Limb (tissue), 2 donors: ENCODE results near the gene GRWD1.

Experiments used
- DNase-seq, 2 donors: peaks; one replicate each; pipeline ENCODE4 v3.0.0-alpha.2; 2016; ENCODE audit errors: extremely low spot score in 2 of 2

GRWD1 gene

DNA sequence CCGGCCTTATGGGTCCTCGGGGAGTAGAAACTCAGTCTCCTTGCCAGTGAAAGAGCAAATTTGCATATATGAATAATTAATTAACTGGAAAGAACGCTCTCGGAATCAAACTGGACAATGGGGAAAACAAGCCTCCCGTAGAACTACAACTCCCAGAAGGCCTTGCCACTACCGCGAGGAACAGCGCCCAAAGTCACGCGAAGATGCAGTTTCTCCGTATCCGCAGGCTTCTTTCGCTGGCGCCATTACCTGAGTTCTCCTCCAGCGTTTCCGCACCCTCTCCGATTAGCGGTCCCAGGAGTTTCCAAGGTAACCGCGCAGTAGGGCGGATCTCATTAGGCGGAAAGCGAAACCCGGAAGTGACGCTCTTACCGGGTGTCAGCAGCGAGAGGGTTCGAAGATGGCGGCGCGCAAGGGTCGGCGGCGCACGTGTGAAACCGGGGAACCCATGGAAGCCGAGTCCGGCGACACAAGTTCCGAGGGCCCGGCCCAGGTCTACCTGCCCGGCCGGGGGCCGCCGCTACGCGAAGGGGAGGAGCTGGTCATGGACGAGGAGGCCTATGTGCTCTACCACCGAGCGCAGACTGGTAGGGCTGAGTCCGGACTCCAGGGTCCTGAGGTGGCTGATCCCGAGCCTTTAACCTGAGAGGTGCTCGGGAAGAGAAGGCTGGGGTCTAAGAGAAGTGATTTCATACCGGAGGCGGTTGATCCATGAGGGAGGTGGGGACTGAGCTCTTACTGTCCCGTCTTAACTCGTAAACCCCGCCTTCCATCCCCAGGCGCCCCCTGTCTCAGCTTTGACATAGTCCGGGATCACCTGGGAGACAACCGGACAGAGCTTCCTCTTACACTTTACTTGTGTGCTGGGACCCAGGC is at the start of gene GRWD1:
Gene GRWD1, plus strand, starts transcription at position 378 of the 876 bp plus-strand sequence. Its CDS starts 23 bp downstream, at position 401.
- peak; percentile 92 to 95 for DNase-seq

DNA sequence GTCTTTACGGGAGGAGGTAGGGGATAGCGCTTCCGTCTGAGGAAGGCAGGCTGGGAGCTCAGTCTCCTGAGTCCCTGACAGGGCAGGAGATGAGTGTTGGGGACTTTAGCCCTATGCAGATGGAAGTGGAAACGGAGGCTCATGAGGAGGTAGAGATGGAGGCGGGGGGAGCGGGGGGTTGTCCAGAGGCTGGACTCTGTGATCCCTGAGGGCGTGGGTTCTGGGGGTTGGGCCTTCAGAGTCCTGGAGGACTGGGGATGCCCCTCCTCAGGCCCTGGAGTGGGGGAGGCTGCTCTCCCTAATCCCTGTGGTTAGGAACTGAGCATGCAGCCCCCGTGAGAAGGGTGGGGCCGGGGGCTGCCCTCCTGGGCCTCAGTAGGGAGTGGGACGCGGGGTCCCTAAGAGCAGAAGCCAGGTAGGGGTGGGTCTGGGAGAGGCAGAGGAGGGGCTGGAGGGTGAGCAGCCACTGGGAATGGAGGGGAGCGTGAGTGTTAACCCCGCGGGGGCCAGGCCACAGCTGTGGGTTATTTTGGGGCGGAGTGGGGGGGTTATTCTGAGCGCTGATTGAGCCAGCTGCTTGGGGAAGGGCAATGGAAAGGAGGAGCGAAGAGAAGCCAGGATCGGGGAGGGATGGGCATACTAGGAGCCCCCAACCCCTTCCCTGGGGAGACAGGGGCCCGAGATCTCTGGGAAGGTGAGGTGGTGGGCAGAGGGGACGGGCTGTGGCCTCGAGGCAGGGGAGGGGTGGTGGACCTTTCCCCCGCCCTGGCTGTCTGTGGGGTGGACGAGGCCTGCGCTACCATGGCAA is 49.6 kb upstream of the GRWD1 start:
- peak in 1 of 2 donors; percentile 66 for DNase-seq

DNA sequence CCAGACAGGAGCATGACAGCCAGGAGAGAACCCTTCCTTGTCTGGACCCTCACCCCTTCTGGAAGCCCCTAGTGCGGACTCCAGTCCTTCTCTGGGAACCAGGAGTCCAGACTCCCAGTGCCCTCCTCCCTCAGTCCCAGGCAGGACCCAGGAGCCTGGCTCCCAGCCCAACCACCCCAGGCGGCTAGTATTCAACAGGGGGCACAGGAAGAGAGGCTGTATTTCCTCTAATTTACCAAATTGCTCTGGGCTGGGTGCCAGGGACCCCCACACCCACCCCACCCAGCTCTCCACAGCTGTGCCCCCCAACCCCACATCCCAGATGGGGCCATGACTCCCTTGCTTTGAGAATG is 49.0 kb upstream of the GRWD1 start:
- peak in 1 of 2 donors; percentile 53 for DNase-seq

DNA sequence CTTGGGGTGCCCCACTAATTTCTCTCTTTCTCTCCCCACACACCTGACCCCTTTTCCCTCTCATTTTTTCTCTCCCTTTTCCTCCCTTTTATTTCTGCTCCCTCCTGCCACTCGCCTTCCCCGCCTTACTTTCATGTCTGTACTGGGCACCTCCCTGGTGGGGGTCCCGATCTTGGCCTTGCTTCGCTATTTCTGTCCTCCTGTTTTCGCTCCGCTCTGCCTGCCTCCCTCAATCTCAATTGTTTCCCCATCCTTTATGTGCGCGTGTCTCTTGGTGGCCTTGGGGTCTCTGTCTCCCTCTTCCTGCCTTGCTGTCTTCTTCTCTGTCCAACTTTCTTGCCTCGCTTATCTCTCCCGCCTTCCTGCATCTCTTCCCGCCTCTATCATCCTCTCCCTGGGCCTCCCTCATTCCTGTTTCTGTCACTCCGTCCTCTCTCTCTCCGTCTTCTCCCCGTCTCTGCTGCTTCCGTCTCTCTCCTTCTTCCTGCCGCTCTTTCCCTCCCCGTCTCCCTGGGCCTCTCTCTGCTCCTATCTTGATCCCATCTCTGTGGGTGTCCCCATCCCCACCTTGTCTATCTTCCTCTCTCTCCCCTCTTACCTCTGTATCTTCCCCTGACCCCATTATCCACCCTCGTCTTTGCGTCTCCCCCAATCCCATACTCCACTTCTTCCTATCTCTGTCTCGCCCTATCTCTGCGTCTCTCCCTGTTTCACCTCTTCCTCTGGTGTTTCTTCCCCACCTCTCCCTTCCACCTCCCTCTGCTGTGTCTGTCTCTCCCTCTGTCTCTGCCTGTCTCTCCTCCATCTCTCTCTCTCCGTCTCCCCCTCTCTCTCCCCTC is 48.3 kb upstream of the GRWD1 start:
- no peak for DNase-seq

DNA sequence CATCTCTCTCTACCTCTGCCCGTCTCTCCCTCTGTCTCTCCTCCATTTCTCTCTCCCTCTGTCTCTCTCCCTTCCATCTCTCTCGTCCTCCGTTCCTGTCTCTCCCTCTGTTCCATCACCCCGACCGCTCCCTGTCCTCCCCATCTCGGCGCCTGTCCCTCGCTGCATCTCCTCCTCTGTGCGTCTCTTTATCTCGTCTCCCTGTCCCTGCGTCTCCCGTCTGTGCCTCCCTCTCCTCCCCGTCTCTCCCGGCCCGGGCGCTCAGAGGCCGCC is 47.7 kb upstream of the GRWD1 start:
- no peak for DNase-seq

DNA sequence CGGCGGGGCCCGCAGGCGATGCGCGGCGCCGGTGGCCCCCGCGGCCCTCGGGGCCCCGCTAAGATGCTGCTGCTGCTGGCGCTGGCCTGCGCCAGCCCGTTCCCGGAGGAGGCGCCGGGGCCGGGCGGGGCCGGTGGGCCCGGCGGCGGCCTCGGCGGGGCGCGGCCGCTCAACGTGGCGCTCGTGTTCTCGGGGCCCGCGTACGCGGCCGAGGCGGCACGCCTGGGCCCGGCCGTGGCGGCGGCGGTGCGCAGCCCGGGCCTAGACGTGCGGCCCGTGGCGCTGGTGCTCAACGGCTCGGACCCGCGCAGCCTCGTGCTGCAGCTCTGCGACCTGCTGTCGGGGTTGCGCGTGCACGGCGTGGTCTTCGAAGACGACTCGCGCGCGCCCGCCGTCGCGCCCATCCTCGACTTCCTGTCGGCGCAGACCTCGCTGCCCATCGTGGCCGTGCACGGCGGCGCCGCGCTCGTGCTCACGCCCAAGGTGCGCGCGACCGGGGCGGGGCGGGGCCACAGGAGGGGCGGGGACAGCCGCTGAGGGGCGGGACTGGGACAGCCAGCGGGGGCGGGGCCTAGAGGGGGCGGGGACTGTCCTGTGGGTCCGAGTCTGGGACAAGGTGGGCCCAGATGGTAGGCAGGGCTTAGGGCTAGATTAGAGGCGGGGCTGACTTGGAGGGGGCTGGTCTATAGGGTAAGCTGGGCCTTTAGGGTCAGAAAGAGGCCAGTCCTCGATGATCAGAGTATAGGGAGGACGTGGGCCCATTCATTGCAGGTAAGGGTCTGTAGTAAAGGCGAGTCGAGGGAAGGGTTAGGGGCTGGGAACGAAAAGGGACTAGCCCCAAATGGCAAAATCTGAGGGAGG is 47.2 kb upstream of the GRWD1 start:
- DNase-seq: peak; percentile 65 to 89

DNA sequence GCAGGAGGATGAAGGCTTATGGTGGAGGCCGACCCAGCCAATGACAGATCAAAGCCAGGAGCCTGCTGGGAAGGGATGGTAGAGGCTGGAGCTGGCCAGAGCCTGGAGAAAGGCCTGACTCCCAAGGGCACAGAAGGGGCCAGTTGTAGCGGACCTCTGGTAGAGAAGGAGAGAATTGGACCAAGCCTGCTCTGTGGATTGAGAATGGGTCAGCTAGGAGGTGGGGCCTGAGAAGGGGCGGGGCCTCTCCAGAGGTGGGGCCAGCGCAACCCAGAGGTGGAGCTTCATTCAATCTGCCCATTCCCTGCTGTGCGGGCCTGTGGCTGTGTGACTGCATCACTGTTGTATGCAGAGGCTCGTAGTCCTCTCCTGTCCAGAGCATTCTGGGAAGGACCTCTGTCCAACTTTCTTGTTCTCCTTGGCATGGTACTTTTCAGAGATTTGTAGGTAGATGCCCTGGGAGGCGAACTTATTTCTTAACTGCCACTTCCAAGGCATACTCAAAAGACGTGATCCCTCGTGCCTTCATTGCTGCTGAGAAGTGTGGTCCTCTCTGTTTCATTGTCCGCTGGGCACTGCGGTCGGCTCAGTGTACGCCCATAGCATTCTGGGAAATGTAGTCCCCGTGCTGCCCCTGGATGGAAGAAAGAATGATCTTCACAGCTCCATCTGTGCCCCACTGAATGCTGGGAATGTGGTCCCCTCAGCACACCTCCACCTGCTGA is 45.6 kb upstream of the GRWD1 start:
- peak in 1 of 2 donors; percentile 49 for DNase-seq

DNA sequence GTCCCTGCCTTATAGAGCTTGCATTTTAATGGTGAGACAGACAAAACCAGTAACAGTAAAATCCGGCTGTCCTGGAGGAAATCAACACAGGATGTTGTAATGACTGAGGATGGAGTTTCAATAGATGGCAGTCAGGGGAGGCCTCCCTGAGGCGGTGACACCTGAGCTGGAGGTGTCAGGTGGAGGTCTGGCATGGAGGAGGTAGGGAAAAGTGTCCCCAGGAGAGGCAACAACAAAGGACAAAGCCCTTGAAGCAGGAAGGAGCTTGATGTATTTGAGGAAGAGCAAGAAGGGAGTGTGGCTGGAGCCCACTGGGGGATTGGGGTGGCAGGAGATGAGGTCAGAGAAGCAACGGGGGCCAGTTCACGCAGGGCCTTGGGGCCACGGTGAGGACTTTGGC is 44.5 kb upstream of the GRWD1 start:
- no peak for DNase-seq

DNA sequence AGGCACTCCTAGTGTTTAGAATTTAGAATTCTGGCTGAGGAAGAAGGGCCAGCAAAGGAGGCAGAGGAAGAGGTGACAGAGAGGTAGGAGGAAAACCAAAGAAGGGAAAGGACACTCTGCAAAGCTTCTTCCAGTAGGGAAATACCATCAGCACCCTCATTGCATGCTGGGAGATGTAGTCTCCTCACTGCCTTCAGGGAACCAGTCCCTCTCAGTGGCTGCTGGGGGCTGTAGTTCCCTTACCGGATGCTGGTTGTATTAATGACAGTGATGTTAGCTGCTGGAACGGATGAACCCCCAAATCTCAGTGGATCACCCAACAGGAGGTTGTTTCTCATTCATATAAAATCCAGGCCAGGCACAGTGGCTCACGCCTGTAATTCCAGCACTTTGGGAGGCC is 42.2 kb upstream of the GRWD1 start:
- DNase-seq: peak in 1 of 2 donors; percentile 62

DNA sequence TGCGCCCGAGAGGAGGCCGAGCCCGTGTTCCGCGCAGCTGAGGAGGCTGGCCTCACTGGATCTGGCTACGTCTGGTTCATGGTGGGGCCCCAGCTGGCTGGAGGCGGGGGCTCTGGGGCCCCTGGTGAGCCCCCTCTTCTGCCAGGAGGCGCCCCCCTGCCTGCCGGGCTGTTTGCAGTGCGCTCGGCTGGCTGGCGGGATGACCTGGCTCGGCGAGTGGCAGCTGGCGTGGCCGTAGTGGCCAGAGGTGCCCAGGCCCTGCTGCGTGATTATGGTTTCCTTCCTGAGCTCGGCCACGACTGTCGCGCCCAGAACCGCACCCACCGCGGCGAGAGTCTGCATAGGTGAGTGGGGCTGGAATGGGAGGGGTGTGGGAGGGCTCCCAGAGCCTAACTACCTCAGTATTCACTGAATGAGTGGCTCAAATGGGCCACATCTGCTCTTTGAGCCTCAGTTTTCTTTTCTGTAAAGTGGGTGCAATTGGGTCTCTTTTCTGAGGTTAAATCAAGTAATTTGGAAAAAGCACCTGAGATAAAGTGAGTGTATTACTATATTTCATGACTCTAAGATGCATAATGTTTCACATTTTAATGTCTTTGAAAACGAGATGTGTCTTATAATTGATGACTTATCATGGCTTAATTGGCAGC is 40.6 kb upstream of the GRWD1 start:
- DNase-seq: no peak

DNA sequence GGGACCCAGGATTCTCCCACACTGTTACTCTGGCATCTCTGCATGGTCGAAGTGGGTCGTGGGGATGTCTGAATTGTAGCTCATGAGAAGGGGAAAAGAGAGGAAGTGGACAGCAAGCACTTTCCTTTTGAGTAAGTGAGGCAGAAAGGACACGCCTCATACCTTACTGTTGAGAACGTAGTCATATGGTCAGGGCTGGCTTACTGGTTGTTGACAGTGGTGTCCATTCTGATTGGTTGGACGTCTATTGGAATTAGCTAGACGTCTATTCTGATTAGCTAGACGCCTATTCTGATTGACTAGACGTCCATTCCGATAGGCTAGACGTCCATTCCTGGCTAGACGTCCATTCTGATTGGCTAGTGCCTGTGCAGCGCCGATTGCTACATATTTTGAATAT is 39.9 kb upstream of the GRWD1 start:
- DNase-seq: no peak

DNA sequence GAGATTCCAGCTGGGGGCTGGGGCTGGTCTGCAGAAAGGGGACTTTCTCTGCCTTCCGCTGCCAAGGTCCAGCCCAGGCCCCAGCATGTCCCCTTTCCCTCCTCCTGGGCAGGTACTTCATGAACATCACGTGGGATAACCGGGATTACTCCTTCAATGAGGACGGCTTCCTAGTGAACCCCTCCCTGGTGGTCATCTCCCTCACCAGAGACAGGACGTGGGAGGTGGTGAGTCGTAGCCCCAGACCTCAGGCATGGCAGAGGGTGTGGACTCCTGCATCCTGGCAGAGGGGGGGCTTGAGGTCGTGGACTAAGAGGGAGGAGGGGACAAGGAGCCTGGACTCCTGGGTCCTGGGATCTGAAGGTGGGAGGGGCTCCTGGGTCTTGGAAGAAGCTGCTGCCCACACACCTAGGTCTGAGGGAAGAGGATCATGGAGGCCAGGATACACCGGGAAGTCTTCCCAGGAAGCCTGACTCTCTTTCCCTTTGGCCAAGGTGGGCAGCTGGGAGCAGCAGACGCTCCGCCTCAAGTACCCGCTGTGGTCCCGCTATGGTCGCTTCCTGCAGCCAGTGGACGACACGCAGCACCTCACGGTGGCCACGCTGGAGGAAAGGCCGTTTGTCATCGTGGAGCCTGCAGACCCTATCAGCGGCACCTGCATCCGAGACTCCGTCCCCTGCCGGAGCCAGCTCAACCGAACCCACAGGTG is 31.8 kb upstream of the GRWD1 start:
- no peak for DNase-seq

DNA sequence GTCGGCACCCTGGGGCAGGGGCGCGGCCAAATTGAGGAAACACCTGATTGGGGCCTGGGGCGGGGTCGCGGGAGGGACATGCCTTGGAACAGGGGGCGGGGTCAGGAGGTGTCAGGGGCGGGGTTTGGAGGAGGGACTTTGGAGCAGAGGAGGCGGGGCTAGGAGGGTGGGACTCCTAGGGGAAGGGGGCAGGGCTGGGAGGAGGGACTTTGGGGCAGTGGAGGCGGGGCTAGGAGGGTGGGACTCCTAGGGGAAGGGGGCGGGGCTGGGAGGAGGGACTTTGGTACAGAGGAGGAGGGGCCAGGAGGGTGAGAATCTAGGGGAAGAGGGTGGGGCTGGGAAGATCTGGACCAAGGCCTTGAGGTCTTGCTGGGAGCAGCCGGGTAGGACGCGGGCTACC is 30.4 kb upstream of the GRWD1 start:
- DNase-seq: peak in 1 of 2 donors; percentile 70

DNA sequence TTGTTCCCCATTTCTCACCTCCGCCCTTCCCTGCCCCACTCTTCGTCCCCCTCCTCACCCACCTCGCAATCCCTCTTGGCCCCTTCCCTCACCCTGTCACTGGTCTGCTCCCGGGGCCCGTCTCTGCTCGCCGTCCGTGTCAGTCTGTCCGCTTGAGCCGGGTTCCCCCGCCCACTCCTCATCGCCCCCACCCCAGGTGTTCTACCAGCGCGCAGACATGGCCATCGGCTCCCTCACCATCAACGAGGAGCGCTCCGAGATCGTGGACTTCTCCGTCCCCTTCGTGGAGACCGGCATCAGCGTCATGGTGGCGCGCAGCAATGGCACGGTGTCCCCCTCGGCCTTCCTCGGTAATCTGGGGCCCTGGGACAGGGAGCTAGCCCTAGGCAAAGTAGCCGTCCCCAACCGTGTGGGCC is 30.0 kb upstream of the GRWD1 start:
- DNase-seq: no peak

DNA sequence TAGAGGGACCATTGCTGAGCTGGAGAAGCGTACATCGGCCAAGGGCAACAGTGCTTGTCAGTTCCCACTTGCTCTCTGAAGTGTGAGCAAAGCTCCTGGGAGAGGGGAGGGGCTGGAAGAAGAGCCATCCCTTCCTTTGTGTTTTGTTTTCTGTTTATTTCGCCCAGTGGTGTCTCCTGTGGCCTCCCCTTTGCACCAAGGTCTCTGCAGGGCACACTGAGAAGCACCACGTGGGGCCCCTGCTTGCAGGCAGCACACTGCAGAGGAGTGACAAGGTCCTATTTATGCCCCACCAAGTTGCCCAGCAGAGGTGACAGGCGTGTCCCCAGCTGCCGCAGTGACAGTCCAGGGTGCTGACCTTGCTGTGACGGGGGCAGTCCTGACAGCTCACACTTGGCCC is 28.4 kb upstream of the GRWD1 start:
- DNase-seq: no peak

DNA sequence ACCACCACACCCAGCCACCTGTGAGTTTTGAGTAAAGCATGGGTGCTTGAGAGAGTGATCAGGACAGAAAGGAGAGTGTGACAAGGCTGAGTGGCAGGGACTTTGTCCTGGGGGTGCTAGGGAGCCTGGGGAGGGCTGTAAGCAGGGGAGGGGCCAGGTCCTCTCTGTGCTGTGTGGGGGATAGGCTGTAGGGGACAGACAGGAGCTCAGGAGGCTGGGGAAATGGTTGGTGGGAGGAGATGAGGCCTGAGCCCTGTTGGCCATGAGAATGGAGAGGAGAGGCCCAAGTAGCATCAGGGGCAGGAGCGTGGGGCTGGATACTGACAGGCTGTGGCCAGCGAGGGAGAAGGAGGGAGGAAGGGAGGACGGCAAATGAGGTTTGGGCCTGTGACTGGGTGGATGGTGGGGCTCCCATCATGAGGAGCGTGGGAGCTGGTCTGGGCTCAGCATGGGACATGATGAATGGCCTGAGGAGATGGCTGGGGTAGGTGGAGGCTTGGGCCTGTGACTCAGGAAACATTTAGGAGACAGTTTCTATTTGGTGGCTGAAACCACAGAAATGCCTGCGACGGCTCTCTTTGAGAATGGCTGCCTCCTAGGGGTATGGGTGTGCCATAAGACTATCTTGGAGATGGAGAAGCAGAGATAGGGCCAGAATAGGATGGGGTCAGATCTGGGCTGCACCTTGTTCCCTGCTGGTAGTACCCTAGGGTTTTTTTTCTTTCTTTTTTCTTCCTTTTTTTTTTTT is 27.3 kb upstream of the GRWD1 start:
- DNase-seq: no peak

DNA sequence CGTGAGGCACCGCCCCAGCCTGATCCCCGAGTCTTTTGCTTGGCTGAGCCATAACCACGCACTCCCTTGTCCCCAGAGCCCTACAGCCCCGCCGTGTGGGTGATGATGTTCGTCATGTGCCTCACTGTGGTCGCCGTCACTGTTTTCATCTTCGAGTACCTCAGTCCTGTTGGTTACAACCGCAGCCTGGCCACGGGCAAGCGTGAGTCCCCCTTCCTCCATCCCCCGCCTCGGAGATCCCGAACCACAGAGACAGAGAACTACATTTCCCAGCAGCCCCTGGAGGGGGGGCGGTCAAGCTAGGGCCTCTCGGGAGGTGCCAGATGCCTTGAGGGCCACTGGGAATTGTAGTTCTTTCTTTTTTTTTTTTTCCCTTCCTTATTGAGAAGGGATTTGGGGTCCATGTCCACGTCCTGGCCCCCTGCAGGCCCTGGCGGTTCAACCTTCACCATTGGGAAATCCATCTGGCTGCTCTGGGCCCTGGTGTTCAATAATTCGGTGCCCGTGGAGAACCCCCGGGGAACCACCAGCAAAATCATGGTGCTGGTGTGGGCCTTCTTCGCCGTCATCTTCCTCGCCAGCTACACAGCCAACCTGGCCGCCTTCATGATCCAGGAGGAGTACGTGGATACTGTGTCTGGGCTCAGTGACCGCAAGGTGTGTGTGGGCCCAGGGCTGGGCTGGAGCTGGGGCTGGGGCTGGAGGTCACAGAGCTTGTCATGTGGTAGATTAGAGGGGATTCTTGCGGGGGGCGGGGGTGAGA is 26.4 kb upstream of the GRWD1 start:
- DNase-seq: peak; percentile 24 to 75

DNA sequence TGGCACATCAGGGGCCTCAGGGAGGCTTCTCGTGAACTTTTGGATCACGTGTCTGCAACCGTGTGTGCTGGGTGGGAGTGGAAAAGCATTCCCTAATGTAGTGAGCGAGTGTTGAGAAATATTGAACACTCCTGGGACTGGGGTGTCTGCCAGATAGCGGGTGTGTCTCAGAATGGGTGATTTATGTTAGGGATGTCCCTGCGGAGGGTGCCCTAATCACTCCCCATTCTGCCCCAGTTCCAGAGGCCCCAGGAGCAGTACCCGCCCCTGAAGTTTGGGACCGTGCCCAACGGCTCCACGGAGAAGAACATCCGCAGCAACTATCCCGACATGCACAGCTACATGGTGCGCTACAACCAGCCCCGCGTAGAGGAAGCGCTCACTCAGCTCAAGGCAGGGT is 24.2 kb upstream of the GRWD1 start:
- DNase-seq: no peak
